Left forelimb (tissue), 1 donor: Measurements from ENCODE around the gene LIX1L.

Experiments used
- DNase-seq: peaks from one replicate; pipeline ENCODE4 v3.0.0-alpha.2; 2018; ENCODE audit warnings: low spot score

LIX1L gene

DNA sequence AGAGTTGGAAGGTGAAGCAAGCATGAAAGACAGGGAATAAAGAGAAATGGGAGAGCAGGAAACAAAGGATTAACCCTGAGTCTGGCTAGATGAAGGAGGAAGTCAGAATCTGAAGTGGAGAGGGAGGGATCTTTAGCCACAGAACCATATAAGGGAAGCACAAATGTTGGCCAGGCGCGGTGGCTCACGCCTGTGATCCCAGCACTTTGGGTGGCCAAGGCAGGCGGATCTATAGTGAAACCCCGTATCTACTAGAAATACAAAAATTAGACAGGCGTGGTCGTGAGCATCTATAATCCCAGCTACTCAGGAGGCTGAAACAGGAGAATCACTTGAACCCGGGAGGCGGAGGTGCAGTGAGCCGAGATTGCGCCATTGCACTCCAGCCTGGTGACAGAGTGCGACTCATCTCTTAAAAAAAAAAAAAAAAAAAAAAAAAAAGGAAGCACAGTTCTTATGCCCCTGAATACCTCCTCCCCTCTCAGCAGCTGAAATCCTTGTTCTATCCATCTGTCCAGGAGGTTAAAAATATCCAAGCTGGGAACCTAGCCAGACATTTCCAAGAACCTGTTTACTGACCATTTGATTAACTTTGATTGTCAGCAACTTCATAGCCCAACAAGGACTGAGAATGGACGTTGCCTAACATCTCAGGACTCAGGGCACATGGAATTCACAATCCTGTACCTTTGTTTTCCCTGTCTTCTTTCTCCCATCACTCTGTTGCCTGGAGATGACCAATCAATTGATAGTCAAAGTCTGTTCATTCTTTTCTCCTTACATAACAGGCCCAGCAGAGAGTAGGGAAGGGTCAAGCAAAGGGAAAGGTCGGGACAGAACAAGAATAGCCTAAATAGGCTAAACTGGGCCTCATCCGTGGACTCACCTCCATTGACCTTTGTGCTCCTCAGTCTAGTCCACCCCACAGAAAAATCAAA lies 28.0 kb upstream of the LIX1L start:
- DNase-seq, result no peak

DNA sequence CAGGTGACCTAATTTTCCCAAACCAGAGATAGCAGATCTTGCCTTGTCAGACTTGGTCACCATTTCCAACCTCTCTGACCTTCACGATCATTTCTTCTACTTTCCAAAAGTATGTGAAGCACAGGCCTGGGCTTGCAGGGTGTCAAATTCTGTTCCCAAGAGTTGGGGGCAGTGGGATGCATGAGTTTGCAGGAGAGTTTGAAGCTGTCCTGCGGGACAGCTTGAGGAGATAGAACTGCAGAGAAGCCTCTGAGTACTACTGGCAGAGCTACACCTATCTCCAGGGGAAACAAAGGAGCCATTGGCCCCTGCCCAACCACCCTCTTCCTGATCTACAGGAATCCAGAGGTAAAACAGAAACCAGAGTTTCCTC lies 27.3 kb upstream of the LIX1L start:
- DNase-seq, result no peak

- no peak for DNase-seq
Measured at GRCh38 chr1:145983960-145984830, 26.4 kb upstream of the LIX1L start.

DNA sequence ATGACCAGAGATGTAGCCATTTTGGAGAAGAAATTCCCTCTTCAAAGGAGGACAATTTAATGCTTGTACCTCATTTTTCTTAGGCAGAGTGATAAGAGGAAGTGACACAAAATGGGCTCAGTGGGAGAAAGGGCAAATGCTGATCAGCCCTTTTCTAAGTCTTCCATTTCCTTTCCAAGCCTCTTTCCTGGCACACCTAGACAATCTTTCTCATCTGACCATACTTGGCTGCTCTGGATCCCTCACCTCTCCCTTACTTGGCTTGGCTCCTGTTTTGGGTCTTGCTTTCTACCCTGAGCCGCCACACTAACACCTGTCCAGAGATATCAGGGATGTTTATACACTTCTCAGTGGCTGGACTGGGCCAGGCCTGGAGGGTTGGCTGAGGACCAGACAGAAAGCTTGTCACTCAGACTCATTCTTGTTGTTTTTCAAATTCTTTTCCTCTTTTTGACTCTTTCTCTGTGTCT lies 25.4 kb upstream of the LIX1L start:
- no peak for DNase-seq

- no peak for DNase-seq
Measured at GRCh38 chr1:145982010-145982723, 24.4 kb upstream of the LIX1L start.

DNA sequence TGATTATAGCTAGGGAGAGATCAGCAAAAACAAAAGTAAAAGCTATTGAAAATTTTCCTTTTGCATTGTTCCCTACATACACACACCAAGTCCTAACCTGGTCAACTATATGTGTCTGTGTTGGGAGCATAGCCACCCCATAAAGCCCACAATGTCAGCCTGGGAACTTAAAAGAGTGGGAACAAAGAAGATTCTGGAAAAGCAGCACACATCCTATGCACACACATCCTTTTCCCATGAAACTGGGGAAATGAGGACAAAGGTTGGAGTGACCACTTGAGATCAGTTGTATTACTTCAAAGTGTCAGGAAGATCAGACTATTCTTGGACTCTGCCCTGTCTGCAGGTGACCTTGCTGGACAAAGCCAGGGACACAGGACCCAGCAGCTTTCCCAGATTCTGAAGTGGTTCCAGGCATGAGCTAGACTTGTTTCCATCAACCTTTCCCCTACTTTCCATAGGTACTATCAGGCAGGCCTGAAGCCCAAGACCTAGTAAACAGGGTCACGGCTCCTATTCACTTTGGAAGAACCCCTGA lies 22.7 kb upstream of the LIX1L start:
- DNase-seq, result no peak

DNA sequence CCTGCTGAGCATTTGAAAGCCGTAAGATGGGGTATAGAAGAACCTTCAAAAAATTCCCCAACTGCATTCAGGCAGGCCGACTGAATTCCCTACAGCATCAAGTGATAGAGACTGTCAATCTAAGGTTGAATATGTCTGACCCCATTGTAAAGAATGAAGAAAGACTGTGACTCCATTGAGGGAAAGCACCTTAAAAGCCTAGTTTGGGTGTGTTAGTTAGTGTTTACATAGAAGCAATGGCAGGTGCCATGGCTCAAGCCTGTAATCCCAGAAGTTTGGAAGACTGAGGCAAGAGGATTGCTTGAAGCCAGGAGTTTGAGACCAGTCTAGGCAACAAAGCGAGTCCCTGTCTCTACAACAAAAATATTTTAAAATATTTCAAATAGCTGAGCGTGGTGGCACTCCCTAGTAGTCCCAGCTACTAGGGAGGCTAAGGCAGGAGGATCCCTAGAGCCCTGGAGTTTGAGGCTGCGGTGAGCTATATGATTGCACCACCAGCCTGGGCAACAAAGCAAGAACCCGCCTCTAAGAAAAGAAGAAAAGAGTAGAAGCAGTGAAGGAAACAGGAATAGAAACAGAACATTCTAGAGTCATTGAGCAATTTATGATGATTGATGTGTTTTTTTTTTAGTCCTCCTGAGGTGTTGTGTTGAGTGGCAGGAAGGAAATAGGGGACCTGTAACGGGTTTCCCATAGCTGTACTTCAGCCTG lies 22.1 kb upstream of the LIX1L start:
- DNase-seq, result no peak

- peak; percentile 87 for DNase-seq
Measured at GRCh38 chr1:145978854-145979745, 21.3 kb upstream of the LIX1L start.

DNA sequence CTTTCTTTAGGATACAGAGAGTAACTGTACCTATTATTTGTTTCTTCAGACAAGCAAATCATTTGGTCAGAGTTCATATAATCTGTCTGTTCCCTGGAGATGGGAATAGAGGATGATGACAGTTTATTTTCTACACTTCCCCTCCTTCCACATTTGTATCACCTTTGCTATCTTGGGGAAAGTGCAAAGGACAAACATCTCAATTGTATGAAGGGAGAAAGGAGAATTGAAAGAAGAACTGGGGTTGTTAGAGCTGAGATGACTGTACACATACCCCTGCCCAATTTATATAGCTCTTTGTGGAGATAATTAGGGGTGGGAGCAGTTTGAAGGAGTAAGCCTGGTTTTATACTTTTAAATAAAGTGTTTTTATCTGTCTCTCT lies 20.6 kb upstream of the LIX1L start:
- no peak for DNase-seq

DNA sequence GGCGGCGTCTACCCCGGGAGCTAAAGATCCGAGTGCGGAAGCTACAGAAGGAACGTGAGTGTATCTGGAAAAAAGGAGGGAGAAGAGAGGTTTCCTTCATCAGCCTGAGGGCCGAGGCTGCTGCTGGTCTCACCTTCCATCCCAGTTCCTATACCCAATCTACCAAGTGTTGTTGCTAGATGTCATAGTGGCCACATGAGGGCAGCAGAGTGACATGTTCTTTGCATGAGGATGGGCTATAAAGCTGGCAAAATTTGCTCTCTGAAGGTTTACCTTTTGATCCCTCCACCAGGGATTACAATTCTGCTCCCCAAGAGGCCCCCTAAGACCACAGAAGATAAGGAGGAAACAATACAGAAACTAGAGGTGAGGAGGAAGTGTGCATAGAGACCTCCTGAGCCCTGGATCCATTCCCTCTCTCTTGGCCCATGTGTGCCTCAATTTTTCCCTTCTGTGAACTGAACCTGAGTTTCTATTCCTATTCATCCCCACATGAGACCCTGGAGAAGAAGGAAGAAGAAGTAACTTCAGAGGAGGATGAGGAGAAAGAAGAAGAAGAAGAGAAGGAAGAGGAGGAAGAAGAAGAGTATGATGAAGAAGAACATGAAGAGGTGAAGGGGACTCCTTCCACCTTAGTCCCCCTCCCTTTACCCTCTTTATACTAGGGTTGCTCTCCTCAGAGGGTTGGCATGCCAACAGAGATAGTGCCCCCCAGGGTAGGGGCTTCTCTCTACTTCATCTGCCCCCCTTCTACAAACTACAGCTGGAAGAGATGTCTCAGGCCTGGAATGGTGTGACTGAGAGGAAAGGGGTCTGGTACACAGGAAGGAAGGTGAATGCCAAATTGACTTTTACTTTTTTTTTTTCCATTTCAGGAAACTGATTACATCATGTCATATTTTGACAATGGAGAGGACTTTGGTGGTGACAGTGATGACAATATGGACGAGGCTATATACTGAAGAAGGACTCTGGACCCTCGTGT lies 20.0 kb upstream of the LIX1L start:
- DNase-seq, result no peak

DNA sequence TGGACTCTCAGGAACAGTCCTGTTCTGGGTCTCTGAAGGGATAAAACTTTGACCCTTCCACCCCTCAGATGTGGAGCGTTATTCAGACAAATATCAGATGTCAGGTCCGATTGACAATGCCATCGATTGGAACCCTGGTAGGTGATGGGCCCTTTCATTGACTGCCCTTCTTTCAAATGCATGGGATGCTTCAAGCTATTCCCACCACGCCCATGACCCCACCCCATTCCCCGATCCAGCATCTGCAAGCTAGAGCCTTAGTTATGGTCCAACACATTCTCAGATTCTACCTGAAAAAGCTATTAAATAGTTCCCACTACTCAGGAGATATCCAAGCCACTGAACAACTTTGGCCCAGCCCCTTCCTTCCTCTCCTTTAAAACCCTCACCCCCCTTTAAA lies 19.2 kb upstream of the LIX1L start:
- no peak for DNase-seq

GRCh38 chr1:145975216-145975615 lies 17.4 kb upstream of the LIX1L start:
- no peak for DNase-seq

GRCh38 chr1:145974721-145975120 lies 16.9 kb upstream of the LIX1L start:
- no peak for DNase-seq

DNA sequence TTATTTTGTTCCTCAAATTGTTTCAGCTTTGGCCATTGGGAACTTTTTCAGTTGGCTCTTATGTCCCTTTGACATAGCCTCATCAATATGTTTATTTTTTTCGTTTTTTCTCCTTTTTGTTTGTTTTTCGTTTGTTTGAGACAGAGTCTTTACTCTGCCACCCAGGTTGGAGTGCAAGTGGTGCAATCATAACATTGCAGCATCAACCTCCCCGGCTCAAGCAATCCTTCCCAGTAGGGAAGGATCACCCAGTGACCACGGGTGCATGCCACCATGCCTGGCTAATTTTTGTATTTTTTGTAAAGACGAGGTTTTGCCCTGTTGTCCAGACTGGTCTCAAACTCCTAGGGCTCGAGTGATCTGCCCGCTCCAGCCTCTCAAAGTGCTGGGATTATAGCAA lies 14.8 kb upstream of the LIX1L start:
- DNase-seq, result no peak

DNA sequence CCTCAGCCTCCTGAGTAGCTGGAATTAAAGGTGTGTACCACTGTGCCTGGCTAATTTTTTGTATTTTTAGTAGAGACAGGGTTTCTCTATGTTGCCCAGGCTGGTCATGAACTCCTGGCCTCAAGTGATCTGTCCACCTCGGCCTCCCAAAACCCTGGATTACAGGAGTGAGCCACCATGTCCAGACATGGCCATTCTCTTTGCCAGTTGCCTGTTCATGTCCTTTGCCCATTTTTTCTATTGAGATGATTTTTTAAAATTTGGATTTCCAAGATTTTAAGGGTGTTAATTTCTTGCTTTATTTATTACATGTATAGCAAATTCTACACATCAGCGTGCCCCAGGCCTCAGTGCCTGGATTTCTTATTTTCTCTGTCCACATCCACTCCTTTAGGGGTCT lies 9.5 kb upstream of the LIX1L start:
- DNase-seq, result no peak

DNA sequence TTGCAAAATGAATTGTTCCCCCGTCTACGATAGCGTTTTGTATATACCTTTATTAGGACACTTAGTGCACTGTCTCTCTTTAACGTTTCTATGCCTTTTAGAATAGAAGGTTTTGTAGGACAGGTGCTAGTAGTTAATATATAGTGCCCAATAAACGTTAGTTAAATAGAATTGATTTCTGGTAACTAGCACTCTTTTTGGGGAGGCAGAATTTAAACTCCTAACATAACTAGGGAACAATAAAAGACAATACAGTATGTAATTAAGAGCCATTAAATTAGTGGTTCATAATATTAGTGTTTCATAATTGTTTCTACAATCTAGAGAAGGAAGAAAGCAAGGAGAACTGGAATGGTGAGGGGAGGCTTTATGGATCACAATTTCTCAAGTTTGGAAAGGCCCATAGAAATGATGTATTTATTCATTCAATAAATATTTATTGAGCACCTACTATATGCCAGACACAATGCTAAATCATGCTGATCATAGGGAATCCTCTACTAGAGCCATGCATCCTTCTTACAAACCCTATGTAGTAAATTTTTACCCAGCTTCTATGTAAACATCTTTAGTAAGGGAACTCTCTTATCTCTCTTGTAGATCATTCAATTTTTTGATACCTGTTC lies 7.4 kb upstream of the LIX1L start:
- no peak for DNase-seq

GRCh38 chr1:145964328-145965118 lies 6.7 kb upstream of the LIX1L start, which contains the start of the genes ANKRD34A and POLR3GL:
Gene ANKRD34A (minus strand): TSS chr1:145964575. CDS start chr1:145961759, 2,816 bp downstream.
Gene POLR3GL (plus strand): TSS chr1:145964690. CDS start chr1:145974866, 10,176 bp downstream.
- peak; percentile 92 for DNase-seq
